Vagina (tissue), 2 donors: ENCODE measurements around the gene OVOL1.

Source experiments
- CTCF ChIP-seq, 3 experiments: fragments of 450-650 bp in 2 of 3; fragments of 200-600 bp in 1 of 3; sonication (generic) in 1 of 3; IDR thresholded peaks; one replicate each; pipeline ENCODE4 v1.5.1; 2017 to 2019; ENCODE audit warnings: antibody characterized with exemption in 3 of 3, mild to moderate bottlenecking in 2 of 3, moderate library complexity in 2 of 3
- POLR2A ChIP-seq, 2 donors: fragments of 450-650 bp; IDR thresholded peaks; one replicate each; pipeline ENCODE4 v1.6.1; 2017; ENCODE audit warnings: antibody characterized with exemption in 2 of 2, mild to moderate bottlenecking in 2 of 2, moderate library complexity in 2 of 2

GRCh38 chr11:65744699-65745042, 42.2 kb upstream of the OVOL1 start:
- TF ChIP-seq CTCF (IDR thresholded peaks at IDR 0.05) (no peak), POLR2A (IDR thresholded peaks at IDR 0.05) (no peak)
